Measurements from ENCODE around the gene C12orf43.

DNA sequence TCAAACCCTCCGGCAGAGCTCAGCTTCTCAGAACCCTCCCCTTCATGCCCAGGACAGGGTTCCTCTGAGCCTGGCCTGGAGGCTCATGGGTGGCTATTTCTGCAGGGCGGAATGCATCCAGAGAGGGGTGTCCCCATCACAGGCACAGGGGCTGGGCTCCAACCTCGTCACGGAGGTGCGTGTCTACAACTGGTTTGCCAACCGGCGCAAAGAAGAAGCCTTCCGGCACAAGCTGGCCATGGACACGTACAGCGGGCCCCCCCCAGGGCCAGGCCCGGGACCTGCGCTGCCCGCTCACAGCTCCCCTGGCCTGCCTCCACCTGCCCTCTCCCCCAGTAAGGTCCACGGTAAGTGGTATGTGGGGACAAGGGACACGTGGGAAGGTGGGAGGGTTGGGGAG is 22.2 kb downstream of the C12orf43 start:
- TF ChIP-seq POLR2A (IDR thresholded peaks at IDR 0.05; ENCODE audit: low read length): no peak
- no peak for TF ChIP-seq GATA1 (IDR thresholded peaks at IDR 0.05; ENCODE audit: low read depth, low read length)

Measured in erythroblast (primary cell).